IMR-90 (cell line): ENCODE data around the gene MSH5. TPM values are rescaled to one million over a fixed set of nuclear protein-coding genes. Genes with fewer than 3 reads are reported as not detected.

Experiments
- ATAC-seq: fragments of 200-7000 bp; cut with Tn5 transposase; 2 replicates; pipeline ENCODE4 v1.9.1; 2020; ENCODE audit warnings: low read depth, mild to moderate bottlenecking, moderate library complexity
- BruUV-seq: library from RNA; stranded (reverse); fragments of 400-500 nt; replicated peaks from 2 replicates; lab custom pipeline; 2021; lab: Mats Ljungman, UMichigan
- CTCF ChIA-PET: fragments of 300-600 bp; formaldehyde crosslinking; extraction: SDS; loops from one replicate; lab custom pipeline; 2021; ENCODE audit warnings: antibody characterized with exemption; lab: Yijun Ruan, JAX
- POLR2A ChIA-PET: fragments of 300-600 bp; sonication (Branson Sonifier 250); formaldehyde crosslinking; loops from one replicate; lab custom pipeline; 2022; ENCODE audit warnings: antibody characterized with exemption; ENCODE audit not compliant: unreplicated experiment; lab: Charles Lee
- DNase-seq: peaks from one replicate; pipeline ENCODE4 v3.0.0; 2013
- H2AFZ ChIP-seq: replicated peaks from 2 replicates; pipeline ENCODE3; 2013; ENCODE audit warnings: low read length, mild to moderate bottlenecking; ENCODE audit not compliant: poor library complexity
- H2AK5ac ChIP-seq: 2 replicates; pipeline ENCODE4 v1.6.1; 2013; ENCODE audit warnings: low read depth, low read length, inconsistent platforms
- H2AK9ac ChIP-seq: replicated peaks from 2 replicates; pipeline ENCODE3; 2013; ENCODE audit warnings: mild to moderate bottlenecking, low read depth, low read length, moderate library complexity; ENCODE audit not compliant: poor library complexity
- H2BK120ac ChIP-seq: 2 replicates; pipeline ENCODE4 v1.6.1; 2013; ENCODE audit warnings: low read depth, low read length, inconsistent platforms
- H2BK15ac ChIP-seq: 3 replicates; pipeline ENCODE4 v1.6.1; 2013; ENCODE audit warnings: low read depth, low read length, inconsistent platforms
- H2BK20ac ChIP-seq: 2 replicates; pipeline ENCODE4 v1.6.1; 2013; ENCODE audit warnings: low read depth, mild to moderate bottlenecking, inconsistent platforms, low read length, moderate library complexity
- H2BK5ac ChIP-seq: 2 replicates; pipeline ENCODE4 v1.6.1; 2013; ENCODE audit warnings: mild to moderate bottlenecking, low read depth, low read length, inconsistent platforms; ENCODE audit not compliant: poor library complexity, severe bottlenecking
- H3K14ac ChIP-seq: replicated peaks from 2 replicates; pipeline ENCODE4 v1.6.1; 2013; ENCODE audit warnings: low read depth, low read length, inconsistent platforms
- H3K18ac ChIP-seq: 2 replicates; pipeline ENCODE4 v1.6.1; 2013; ENCODE audit warnings: low read depth, low read length, control low read depth
- H3K23ac ChIP-seq: 2 replicates; pipeline ENCODE4 v1.6.1; 2013; ENCODE audit warnings: low read depth, low read length, inconsistent platforms
- H3K27ac ChIP-seq: 2 replicates; pipeline ENCODE4 v1.5.1; 2013; ENCODE audit warnings: mild to moderate bottlenecking, control low read depth, low read length; ENCODE audit not compliant: insufficient read depth
- H3K27me3 ChIP-seq: 2 replicates; pipeline ENCODE4 v1.6.1; 2013; ENCODE audit warnings: low read length; ENCODE audit not compliant: control insufficient read depth, insufficient read depth
- H3K36me3 ChIP-seq: 2 replicates; pipeline ENCODE4 v1.6.1; 2013; ENCODE audit warnings: low read length, mixed read lengths; ENCODE audit not compliant: control insufficient read depth, insufficient read depth
- H3K4ac ChIP-seq: 2 replicates; pipeline ENCODE4 v1.6.1; 2013; ENCODE audit warnings: low read depth, low read length, inconsistent platforms
- H3K4me1 ChIP-seq: 2 replicates; pipeline ENCODE4 v1.6.1; 2013; ENCODE audit warnings: low read length, mixed read lengths; ENCODE audit not compliant: control insufficient read depth, insufficient read depth
- H3K4me2 ChIP-seq: 2 replicates; pipeline ENCODE4 v1.6.1; 2013; ENCODE audit warnings: low read depth, mild to moderate bottlenecking, control low read depth, low read length, moderate library complexity
- H3K4me3 ChIP-seq: 2 replicates; pipeline ENCODE4 v1.5.1; 2013; ENCODE audit warnings: low read depth, mild to moderate bottlenecking, control low read depth, low read length, moderate library complexity; ENCODE audit not compliant: insufficient read depth
- H3K56ac ChIP-seq: 2 replicates; pipeline ENCODE4 v1.6.1; 2013; ENCODE audit warnings: low read length, inconsistent platforms; ENCODE audit not compliant: insufficient read depth; ENCODE audit errors: extremely low read depth
- H3K79me1 ChIP-seq, 2 experiments: 2 replicates each; pipeline ENCODE4 v1.6.1; 2013; ENCODE audit warnings: low read length in 2 of 2, inconsistent platforms in 1 of 2, low read depth in 1 of 2
- H3K9ac ChIP-seq: 2 replicates; pipeline ENCODE4 v1.6.1; 2013; ENCODE audit warnings: low read depth, low read length, control low read depth
- H3K9me1 ChIP-seq: 2 replicates; pipeline ENCODE4 v1.6.1; 2013; ENCODE audit warnings: low read length, inconsistent platforms; ENCODE audit not compliant: insufficient read depth
- H3K9me3 ChIP-seq: 2 replicates; pipeline ENCODE4 v1.6.1; 2013; ENCODE audit warnings: low read length; ENCODE audit not compliant: control insufficient read depth, insufficient read depth
- H4K20me1 ChIP-seq: 2 replicates; pipeline ENCODE4 v1.6.1; 2013; ENCODE audit warnings: low read length, inconsistent platforms; ENCODE audit not compliant: insufficient read depth
- H4K5ac ChIP-seq: 2 replicates; pipeline ENCODE4 v1.6.1; 2013; ENCODE audit warnings: mild to moderate bottlenecking, low read depth, low read length, control low read depth
- H4K8ac ChIP-seq, 2 experiments: 2 replicates each; pipeline ENCODE4 v1.6.1; 2013; ENCODE audit warnings: low read depth in 2 of 2, low read length in 2 of 2, control low read depth in 1 of 2, inconsistent platforms in 1 of 2
- H4K91ac ChIP-seq: 2 replicates; pipeline ENCODE4 v1.6.1; 2013; ENCODE audit warnings: low read depth, low read length, inconsistent platforms; ENCODE audit not compliant: insufficient read depth
- MAFK ChIP-seq: IDR thresholded peaks from 2 replicates; pipeline ENCODE4 v1.6.1; 2012; ENCODE audit warnings: low read depth, low read length, improper control_type of control experiment
- POLR2A ChIP-seq: IDR thresholded peaks from 2 replicates; pipeline ENCODE4 v1.6.1; 2012; ENCODE audit warnings: mild to moderate bottlenecking, low read depth, low read length
- RAD21 ChIP-seq: IDR thresholded peaks from 2 replicates; pipeline ENCODE4 v1.6.1; 2012; ENCODE audit warnings: low read length, improper control_type of control experiment
- RCOR1 ChIP-seq: IDR thresholded peaks from 2 replicates; pipeline ENCODE4 v1.6.1; 2012; ENCODE audit warnings: mild to moderate bottlenecking, low read length, improper control_type of control experiment; ENCODE audit not compliant: insufficient replicate concordance
- SMC3 ChIP-seq: fragments of 150-350 bp; IDR thresholded peaks from 2 replicates; pipeline ENCODE4 v1.6.1; 2016; ENCODE audit warnings: low read depth, mild to moderate bottlenecking, antibody characterized with exemption, low read length, moderate library complexity
- WGBS, 2 experiments: methylation state at CpG; one replicate each; pipeline versions ENCODE4 v1.1.5 to v1.1.7; 2013; ENCODE audit warnings: missing lambda C conversion rate in 2 of 2; ENCODE audit not compliant: insufficient read length in 1 of 2; ENCODE audit errors: extremely low coverage in 2 of 2; 5-methylcytosine and 5-hydroxymethylcytosine counted together
- dilution Hi-C: fragments of 300-500 bp; cut with HindIII; formaldehyde crosslinking; loops from one replicate; pipeline ENCODE4 v1.14.3; 2018; ENCODE audit warnings: low sequenced_read_pairs; ENCODE audit not compliant: unreplicated experiment
- in situ Hi-C: fragments of 300-500 bp; cut with MboI; formaldehyde crosslinking; loops from 3 replicates; pipeline ENCODE4 v1.14.3; 2019; ENCODE audit warnings: low sequenced_read_pairs, inconsistent platforms, mixed read lengths
- intact Hi-C: fragments of 100-400 bp; cut with micrococcal nuclease; formaldehyde crosslinking; loops from 2 replicates; pipeline ENCODE4 v1.10.0; 2022
- polyA plus RNA-seq, 3 experiments: library from polyadenylated mRNA; depleted of rRNA; stranded (reverse); fragments of >200 nt; gene quantifications; 2 replicates each; pipeline ENCODE4 v1.2.3, GENCODE V29; 2012; ENCODE audit warnings: low replicate concordance in 1 of 3
- total RNA-seq: library from RNA; depleted of rRNA; stranded (reverse); fragments of >200 nt; gene quantifications from 2 replicates; pipeline ENCODE4 v1.2.3, GENCODE V29; 2012
- TF ChIP-seq, protein P1 (sequence below): fragments of 150-350 bp; IDR thresholded peaks from 2 replicates; pipeline ENCODE4 v1.6.1; 2017; ENCODE audit warnings: mild to moderate bottlenecking, antibody characterized with exemption, low read length, low read depth

The MSH5 gene
- total and polyA plus RNA-seq, 2 of the 4 experiments (the other 2 are of a cell fraction), result 5.6 to 15.7 TPM

DNA sequence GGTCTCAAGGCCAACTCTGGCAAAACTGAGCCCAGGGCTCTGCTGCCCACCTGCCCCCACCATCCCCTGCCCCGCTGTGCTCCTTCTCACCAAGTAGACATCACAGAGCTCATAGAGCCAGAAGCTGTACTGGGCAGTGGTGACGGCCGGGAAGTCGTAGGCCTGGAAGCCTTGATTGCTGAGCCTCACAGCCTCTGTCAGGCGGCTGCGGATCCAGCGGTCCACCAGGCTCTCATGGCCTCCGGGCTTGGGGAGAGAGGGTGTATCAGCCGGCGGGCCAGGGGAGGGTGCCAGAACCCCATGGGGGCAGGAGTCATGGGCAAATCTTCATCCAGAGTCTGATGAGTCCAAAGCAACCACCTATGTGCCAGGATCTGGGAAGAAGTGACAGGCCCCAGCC, 40.1 kb downstream of the MSH5 start:
- peaks cover 59% of the 10 kb centered on the region for H3K36me3 ChIP-seq
- intact Hi-C loops, result no loop called here

More for the DNA sequence above, 40.1 kb downstream of the MSH5 start:
- H4K5ac ChIP-seq, result no peak overlapping the region
- H3K9ac ChIP-seq, result no peak overlapping the region
- no peak for TF ChIP-seq POLR2A
- no peak for TF ChIP-seq MAFK
- TF ChIP-seq SMC3, result no peak
- no peak for TF ChIP-seq RCOR1
- TF ChIP-seq RAD21, result no peak
- TF ChIP-seq, protein P1, sequence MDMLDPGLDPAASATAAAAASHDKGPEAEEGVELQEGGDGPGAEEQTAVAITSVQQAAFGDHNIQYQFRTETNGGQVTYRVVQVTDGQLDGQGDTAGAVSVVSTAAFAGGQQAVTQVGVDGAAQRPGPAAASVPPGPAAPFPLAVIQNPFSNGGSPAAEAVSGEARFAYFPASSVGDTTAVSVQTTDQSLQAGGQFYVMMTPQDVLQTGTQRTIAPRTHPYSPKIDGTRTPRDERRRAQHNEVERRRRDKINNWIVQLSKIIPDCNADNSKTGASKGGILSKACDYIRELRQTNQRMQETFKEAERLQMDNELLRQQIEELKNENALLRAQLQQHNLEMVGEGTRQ, result no peak
- no peak for DNase-seq
- H3K4me1 ChIP-seq, result peaks cover 10% of the 10 kb centered on the region
- no peak overlapping the region for H3K4me2 ChIP-seq
- no peak overlapping the region for H2BK5ac ChIP-seq
- no peak overlapping the region for H3K4ac ChIP-seq
- dilution Hi-C loops, result no loop called here
- no peak overlapping the region for H2BK20ac ChIP-seq
- ATAC-seq, result no peak
- no peak overlapping the region for H3K18ac ChIP-seq
- H2BK120ac ChIP-seq, result no peak overlapping the region
- in situ Hi-C loops, result no loop called here
- POLR2A ChIA-PET, result no interaction called here
- BruUV-seq, result no TSS peak
- WGBS, 2 experiments, result 95% methylated on average over 4 of the region's 10 CpGs; no CpG with 5 or more reads in 1 of the 2 experiments
- no peak overlapping the region for H4K91ac ChIP-seq
- H3K9me1 ChIP-seq, result 0 out of 2 replicates have a peak, but pooled peaks cover 8% of the 10 kb centered on the region
- H3K4me3 ChIP-seq, result no peak overlapping the region
- H4K8ac ChIP-seq, result no peak overlapping the region
- CTCF ChIA-PET, result no interaction called here
- no peak overlapping the region for H2AK5ac ChIP-seq
- H3K23ac ChIP-seq, result no peak overlapping the region
- no peak overlapping the region for H2AK9ac ChIP-seq
- no peaks in the 10 kb centered on the region for H4K20me1 ChIP-seq
- no peak overlapping the region for H3K14ac ChIP-seq
- no peak overlapping the region for H3K56ac ChIP-seq
- no peaks in the 10 kb centered on the region for H3K27me3 ChIP-seq
- no peak overlapping the region for H2AFZ ChIP-seq
- no peak overlapping the region for H3K27ac ChIP-seq
- no peaks in the 10 kb centered on the region for H3K9me3 ChIP-seq
- 0 out of 4 replicates have a peak, but pooled peaks cover 0 to 6% of the 10 kb centered on the region in 2 experiments for H3K79me1 ChIP-seq
- H2BK15ac ChIP-seq, result no peak overlapping the region
